ENCODE data around the gene NECAP2. TPM values are rescaled to one million over a fixed set of nuclear protein-coding genes. Genes with fewer than 3 reads are reported as not detected.

Gene NECAP2
- total RNA-seq, 1 donor from 2014 or later = 46.6 TPM

- peaks cover 11% of the 10 kb centered on the region for H3K4me1 ChIP-seq
- DNase-seq (ENCODE audit: low spot score) = no peak
- H3F3A ChIP-seq (ENCODE audit: low read depth) = no peaks in the 10 kb centered on the region
- H3K36me3 Mint-ChIP-seq = peaks cover 3% of the 10 kb centered on the region
- no peaks in the 10 kb centered on the region for H3K9me3 Mint-ChIP-seq
- no peak overlapping the region for H3K4me2 ChIP-seq
- H3K9me3 ChIP-seq (ENCODE audit: low read depth) = no peaks in the 10 kb centered on the region
- H3K36me3 ChIP-seq = no peaks in the 10 kb centered on the region
- peaks cover 20% of the 10 kb centered on the region for H3K4me1 Mint-ChIP-seq
- H3K4me3 Mint-ChIP-seq = no peak overlapping the region
- H3K27me3 ChIP-seq = no peaks in the 10 kb centered on the region
- TF ChIP-seq EZH2phosphoT487 (IDR thresholded peaks at IDR 0.05) = no peak
- TF ChIP-seq, protein P1, sequence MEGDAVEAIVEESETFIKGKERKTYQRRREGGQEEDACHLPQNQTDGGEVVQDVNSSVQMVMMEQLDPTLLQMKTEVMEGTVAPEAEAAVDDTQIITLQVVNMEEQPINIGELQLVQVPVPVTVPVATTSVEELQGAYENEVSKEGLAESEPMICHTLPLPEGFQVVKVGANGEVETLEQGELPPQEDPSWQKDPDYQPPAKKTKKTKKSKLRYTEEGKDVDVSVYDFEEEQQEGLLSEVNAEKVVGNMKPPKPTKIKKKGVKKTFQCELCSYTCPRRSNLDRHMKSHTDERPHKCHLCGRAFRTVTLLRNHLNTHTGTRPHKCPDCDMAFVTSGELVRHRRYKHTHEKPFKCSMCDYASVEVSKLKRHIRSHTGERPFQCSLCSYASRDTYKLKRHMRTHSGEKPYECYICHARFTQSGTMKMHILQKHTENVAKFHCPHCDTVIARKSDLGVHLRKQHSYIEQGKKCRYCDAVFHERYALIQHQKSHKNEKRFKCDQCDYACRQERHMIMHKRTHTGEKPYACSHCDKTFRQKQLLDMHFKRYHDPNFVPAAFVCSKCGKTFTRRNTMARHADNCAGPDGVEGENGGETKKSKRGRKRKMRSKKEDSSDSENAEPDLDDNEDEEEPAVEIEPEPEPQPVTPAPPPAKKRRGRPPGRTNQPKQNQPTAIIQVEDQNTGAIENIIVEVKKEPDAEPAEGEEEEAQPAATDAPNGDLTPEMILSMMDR (IDR thresholded peaks at IDR 0.05) = no peak
- no peak overlapping the region for H3K27ac Mint-ChIP-seq
- H3K27ac ChIP-seq = no peak overlapping the region
- H3K27me3 Mint-ChIP-seq (ENCODE audit: insufficient read depth, low read depth) = peaks cover 3% of the 10 kb centered on the region
- peaks cover 53% of the 10 kb centered on the region for H3K79me2 ChIP-seq (ENCODE audit: low read depth)
- no peak overlapping the region for H3K9ac ChIP-seq
- peaks cover 66% of the 10 kb centered on the region for H4K20me1 ChIP-seq (ENCODE audit: low read depth)
- H3K4me3 ChIP-seq = no peak overlapping the region
- no peak overlapping the region for H2AFZ ChIP-seq (replicated peaks)
Observed at GRCh38 chr1:16393570-16394521, 46.7 kb upstream of the NECAP2 start.

GRCh38 chr1:16394977-16395376 is 45.5 kb upstream of the NECAP2 start:
- no peak overlapping the region for H3K4me3 ChIP-seq
- DNase-seq (ENCODE audit: low spot score) = no peak
- H4K20me1 ChIP-seq (ENCODE audit: low read depth) = peaks cover 59% of the 10 kb centered on the region
- no peaks in the 10 kb centered on the region for H3K9me3 ChIP-seq (ENCODE audit: low read depth)
- H3F3A ChIP-seq (ENCODE audit: low read depth) = no peaks in the 10 kb centered on the region
- no peak overlapping the region for H3K27ac ChIP-seq
- Mint-ChIP-seq H3K27ac (no peak overlapping the region), H3K9me3 (no peaks in the 10 kb centered on the region), H3K4me3 (no peak overlapping the region), H3K36me3 (peaks cover 6% of the 10 kb centered on the region), H3K27me3 (ENCODE audit: insufficient read depth, low read depth) (peaks cover 3% of the 10 kb centered on the region), H3K4me1 (peaks cover 20% of the 10 kb centered on the region)
- peaks cover 11% of the 10 kb centered on the region for H3K4me1 ChIP-seq
- H3K9ac ChIP-seq = no peak overlapping the region
- no peak for TF ChIP-seq EZH2 (IDR thresholded peaks at IDR 0.05)
- TF ChIP-seq, protein P1 (IDR thresholded peaks at IDR 0.05) = no peak
- no peak for TF ChIP-seq EZH2phosphoT487 (IDR thresholded peaks at IDR 0.05)
- H3K4me2 ChIP-seq = no peak overlapping the region
- H3K36me3 ChIP-seq = no peaks in the 10 kb centered on the region
- H3K27me3 ChIP-seq = no peaks in the 10 kb centered on the region
- peaks cover 41% of the 10 kb centered on the region for H3K79me2 ChIP-seq (ENCODE audit: low read depth)
- no peak overlapping the region for H2AFZ ChIP-seq (replicated peaks)

DNA sequence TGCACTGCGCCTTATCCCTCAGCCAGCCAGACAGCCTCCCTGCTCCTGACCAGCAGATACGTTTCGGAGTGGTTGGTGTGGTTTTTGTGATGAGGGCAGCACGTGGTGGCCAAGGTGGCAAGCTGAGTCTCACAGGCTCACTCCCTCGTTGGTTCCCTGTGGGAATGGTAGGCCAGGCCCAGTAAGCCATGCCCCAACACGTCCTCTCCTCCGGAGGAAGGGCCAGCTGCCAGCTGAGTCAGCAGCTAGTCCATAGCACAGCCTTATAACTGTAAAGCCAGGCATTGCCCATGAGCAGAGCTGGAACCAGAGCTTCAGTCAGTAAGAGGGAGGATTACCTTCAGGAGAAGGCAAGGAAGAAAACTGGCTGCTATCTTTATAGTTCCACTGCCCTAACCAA is 43.9 kb upstream of the NECAP2 start:
- Mint-ChIP-seq H3K36me3 (peaks cover 6% of the 10 kb centered on the region), H3K27ac (no peak overlapping the region), H3K4me1 (peaks cover 14% of the 10 kb centered on the region), H3K4me3 (no peak overlapping the region), H3K27me3 (ENCODE audit: insufficient read depth, low read depth) (peaks cover 5% of the 10 kb centered on the region), H3K9me3 (no peaks in the 10 kb centered on the region)
- no peak overlapping the region for H3K4me2 ChIP-seq
- no peak overlapping the region for H3K4me3 ChIP-seq
- peaks cover 25% of the 10 kb centered on the region for H3K79me2 ChIP-seq (ENCODE audit: low read depth)
- no peak for TF ChIP-seq EZH2 (IDR thresholded peaks at IDR 0.05)
- TF ChIP-seq, protein P1 (IDR thresholded peaks at IDR 0.05) = no peak
- no peak for TF ChIP-seq EZH2phosphoT487 (IDR thresholded peaks at IDR 0.05)
- no peak overlapping the region for H3K9ac ChIP-seq
- no peak overlapping the region for H3K27ac ChIP-seq
- H3F3A ChIP-seq (ENCODE audit: low read depth) = no peaks in the 10 kb centered on the region
- no peaks in the 10 kb centered on the region for H3K27me3 ChIP-seq
- peaks cover 10% of the 10 kb centered on the region for H3K4me1 ChIP-seq
- no peak overlapping the region for H2AFZ ChIP-seq (replicated peaks)
- H3K36me3 ChIP-seq = no peaks in the 10 kb centered on the region
- H3K9me3 ChIP-seq (ENCODE audit: low read depth) = no peaks in the 10 kb centered on the region
- no peak for DNase-seq (ENCODE audit: low spot score)
- peaks cover 43% of the 10 kb centered on the region for H4K20me1 ChIP-seq (ENCODE audit: low read depth)

All from neural progenitor cell (in vitro differentiated cells).